K562 (cell line): Measurements from ENCODE around the gene INHBC. TPM values are rescaled to one million over a fixed set of nuclear protein-coding genes. Genes with fewer than 3 reads are reported as not detected.
A peak's percentile ranks its signal among the peaks of the same experiment; 100 is the strongest.

ENCODE experiments used
- ATAC-seq: fragments of 200-7000 bp; cut with Tn5 transposase; 3 replicates; pipeline ENCODE4 v1.9.1; 2020; ENCODE audit warnings: moderate library complexity
- BruUV-seq: library from RNA; stranded (reverse); fragments of 400-500 nt; replicated peaks from 2 replicates; lab custom pipeline; 2021; lab: Mats Ljungman, UMichigan
- CTCF ChIA-PET: fragments of 300-600 bp; formaldehyde crosslinking; extraction: SDS; loops from one replicate; lab custom pipeline; 2021; ENCODE audit warnings: low intra/inter-chr PET ratio; lab: Yijun Ruan, JAX
- POLR2A ChIA-PET: fragments of 300-600, 350-650 bp; sonication (Branson Sonifier 250); formaldehyde crosslinking; extraction: SDS; loops from one replicate; lab custom pipeline; 2021; ENCODE audit warnings: antibody characterized with exemption, inconsistent platforms; lab: Yijun Ruan, JAX
- DNase-seq, 4 experiments: peaks; one replicate each; pipeline versions ENCODE4 v3.0.0 to v3.0.0-alpha.2; 2011 to 2018; ENCODE audit warnings: low spot score in 3 of 4, mixed read lengths in 3 of 4; ENCODE audit errors: extremely low read depth in 1 of 4
- FAIRE-seq: peaks from 2 replicates; lab custom pipeline; 2011; peaks lifted over from hg19 to GRCh38; lab: Jason Lieb, UNC
- H2AFZ ChIP-seq: 2 replicates; pipeline ENCODE4 v1.6.0; 2011; ENCODE audit warnings: low read depth, low read length, control low read depth, inconsistent platforms
- H3K27ac ChIP-seq: fragments of 200-600 bp; 3 replicates; pipeline ENCODE4 v1.8.0; 2011; ENCODE audit warnings: low read depth, mild to moderate bottlenecking, control low read depth, inconsistent platforms, low read length, moderate library complexity, mixed read lengths; ENCODE audit errors: extremely low read depth
- H3K27me3 ChIP-seq, 2 experiments: fragments of 300-600 bp in 1 of 2; 2 replicates in 1 of 2; 3 replicates in 1 of 2; pipeline versions ENCODE4 v1.6.0 to v1.8.0; 2011; ENCODE audit warnings: inconsistent platforms in 2 of 2, low read length in 2 of 2, mild to moderate bottlenecking in 1 of 2, mixed read lengths in 1 of 2, moderate library complexity in 1 of 2; ENCODE audit not compliant: control insufficient read depth in 2 of 2, insufficient read depth in 2 of 2
- H3K36me3 ChIP-seq: fragments of 300-600 bp; 3 replicates; pipeline ENCODE4 v1.8.0; 2011; ENCODE audit warnings: mild to moderate bottlenecking, low read length, inconsistent platforms; ENCODE audit not compliant: control insufficient read depth, insufficient read depth
- H3K4me1 ChIP-seq, 2 experiments: fragments of 200-600 bp in 1 of 2; replicated peaks in 1 of 2; 2 replicates in 1 of 2; 3 replicates in 1 of 2; pipeline versions ENCODE4 v1.5.1 to v1.8.0; 2011; ENCODE audit warnings: inconsistent platforms in 2 of 2, low read length in 2 of 2, mild to moderate bottlenecking in 1 of 2, mixed read lengths in 1 of 2, moderate library complexity in 1 of 2; ENCODE audit not compliant: control insufficient read depth in 2 of 2, insufficient read depth in 2 of 2
- H3K4me2 ChIP-seq: 2 replicates; pipeline ENCODE4 v1.6.1; 2011; ENCODE audit warnings: low read length, control low read depth, inconsistent platforms, mixed read lengths; ENCODE audit not compliant: insufficient read depth
- H3K4me3 ChIP-seq: fragments of 200-600 bp; sonication (generic), shearing (Covaris generic); 2 replicates; pipeline ENCODE4 v1.5.1; 2016; ENCODE audit warnings: control low read depth, inconsistent platforms
- H3K79me2 ChIP-seq: fragments of 200-600 bp; 3 replicates; pipeline ENCODE4 v1.8.0; 2011; ENCODE audit warnings: low read length, inconsistent platforms; ENCODE audit not compliant: control insufficient read depth, insufficient read depth
- H3K9ac ChIP-seq, 2 experiments: 2 replicates each; pipeline versions ENCODE4 v1.6.0 to v1.6.1; 2011; ENCODE audit warnings: low read depth in 2 of 2, low read length in 2 of 2, control low read depth in 1 of 2, inconsistent platforms in 1 of 2, mild to moderate bottlenecking in 1 of 2, mixed read lengths in 1 of 2; ENCODE audit not compliant: insufficient read depth in 1 of 2
- H3K9me1 ChIP-seq: one replicate; pipeline ENCODE4 v1.6.0; 2011; ENCODE audit warnings: inconsistent platforms, mild to moderate bottlenecking, low read length, moderate library complexity; ENCODE audit not compliant: control insufficient read depth, insufficient read depth
- H3K9me3 ChIP-seq: replicated peaks from 2 replicates; pipeline ENCODE4 v1.5.1; 2011; ENCODE audit warnings: low read depth, low read length, inconsistent platforms; ENCODE audit not compliant: control insufficient read depth, insufficient read depth
- H4K20me1 ChIP-seq: replicated peaks from 2 replicates; pipeline ENCODE4 v1.6.1; 2011; ENCODE audit warnings: low read length, inconsistent platforms, mixed read lengths; ENCODE audit not compliant: control insufficient read depth, insufficient read depth
- ATF1 ChIP-seq, 2 experiments: fragments of 450-650 bp in 1 of 2; IDR thresholded peaks; 2 replicates each; pipeline ENCODE4 v1.6.1; 2016; ENCODE audit warnings: missing compliant biosample characterization in 1 of 2, missing genetic modification characterization in 1 of 2
- DMBX1 ChIP-seq: fragments of 250-450 bp; sonication (Bioruptor Pico); IDR thresholded peaks from 2 replicates; pipeline ENCODE4 v1.8.0; 2022; ENCODE audit warnings: inconsistent platforms, mild to moderate bottlenecking, moderate library complexity, borderline replicate concordance
- GABPA ChIP-seq: fragments of 200-800 bp; sonication (Bioruptor generic); conservative IDR thresholded peaks from 2 replicates; pipeline ENCODE4 v1.6.1; 2016; ENCODE audit warnings: low read depth, missing genetic modification characterization, missing compliant biosample characterization
- L3MBTL2 ChIP-seq: fragments of 450-650 bp; IDR thresholded peaks from 2 replicates; pipeline ENCODE4 v1.6.1; 2016; ENCODE audit warnings: mild to moderate bottlenecking, moderate library complexity
- MAFG ChIP-seq: fragments of 450-650 bp; conservative IDR thresholded peaks from 2 replicates; pipeline ENCODE4 v1.6.1; 2016; ENCODE audit warnings: missing genetic modification characterization, missing compliant biosample characterization
- MCM5 ChIP-seq: fragments of 450-650 bp; IDR thresholded peaks from 2 replicates; pipeline ENCODE4 v1.6.1; 2016; ENCODE audit warnings: low read depth
- NCOA2 ChIP-seq, 2 experiments: fragments of 450-650 bp; IDR thresholded peaks; 2 replicates each; pipeline ENCODE4 v1.6.1; 2018; ENCODE audit warnings: mild to moderate bottlenecking in 2 of 2, moderate library complexity in 1 of 2; ENCODE audit not compliant: partially characterized antibody in 2 of 2
- SNRNP70 ChIP-seq: fragments of 200-400 bp; formaldehyde crosslinking; optimal IDR thresholded peaks from 2 replicates; pipeline ENCODE3; 2017; ENCODE audit warnings: low read depth, low read length
- U2AF2 ChIP-seq: fragments of 200-400 bp; formaldehyde crosslinking; optimal IDR thresholded peaks from 2 replicates; pipeline ENCODE3; 2017; ENCODE audit warnings: low read depth, mild to moderate bottlenecking, low read length
- WHSC1 ChIP-seq: IDR thresholded peaks from one replicate; pipeline ENCODE4 v1.6.1; 2012; ENCODE audit warnings: low read length, control low read depth, inconsistent platforms
- YY1 ChIP-seq, 3 experiments: IDR thresholded peaks; 2 replicates each; pipeline ENCODE4 v1.6.1; 2011; ENCODE audit warnings: low read length in 2 of 3, mild to moderate bottlenecking in 2 of 3, moderate library complexity in 2 of 3, borderline replicate concordance in 1 of 3, control low read depth in 1 of 3, low read depth in 1 of 3; ENCODE audit not compliant: insufficient read depth in 3 of 3, insufficient replicate concordance in 2 of 3, control insufficient read depth in 1 of 3, insufficient read length in 1 of 3; ENCODE audit errors: extremely low read depth in 1 of 3
- ZNF175 ChIP-seq: fragments of 200-800 bp; sonication (Bioruptor generic); IDR thresholded peaks from 2 replicates; pipeline ENCODE4 v1.6.1; 2016; ENCODE audit warnings: low read depth, mild to moderate bottlenecking, missing genetic modification characterization, missing compliant biosample characterization
- ZNF24 ChIP-seq: fragments of 450-650 bp; IDR thresholded peaks from 2 replicates; pipeline ENCODE4 v1.6.1; 2016
- ZNF586 ChIP-seq: fragments of 450-650 bp; formaldehyde crosslinking; conservative IDR thresholded peaks from 2 replicates; pipeline ENCODE4 v1.4.0; 2020; ENCODE audit warnings: mild to moderate bottlenecking, moderate library complexity
- ZNF785 ChIP-seq: fragments of 250-450 bp; sonication (Bioruptor Pico); IDR thresholded peaks from 2 replicates; pipeline ENCODE4 v1.4.0; 2020; ENCODE audit warnings: mild to moderate bottlenecking
- WGBS: fragments of 100-300 bp; shearing (Covaris generic); methylation state at CpG from one replicate; pipeline ENCODE4 v1.1.6; 2016; ENCODE audit warnings: low coverage, mixed read lengths; ENCODE audit not compliant: insufficient coverage; ENCODE audit errors: missing lambda C conversion rate; 5-methylcytosine and 5-hydroxymethylcytosine counted together
- in situ Hi-C: fragments of 300-500 bp; cut with MboI; formaldehyde crosslinking; loops from 4 replicates; pipeline ENCODE4 v1.15.0; 2018; ENCODE audit warnings: inconsistent platforms, mixed read lengths
- intact Hi-C: fragments of 100-400 bp; cut with micrococcal nuclease; formaldehyde crosslinking; loops from 2 replicates; pipeline ENCODE4 v1.14.2; 2022
- polyA plus RNA-seq, 8 experiments: library from polyadenylated mRNA; depleted of rRNA in 4 of 8; stranded (reverse) in 5 of 8; unstranded in 3 of 8; fragments of >200 nt; fragmentation: Nextera tagmentation in 2 of 8; fragmentation: Illumina TruSeq in 1 of 8; extraction: Ambion mirVana in 2 of 8; extraction: Trizol in 1 of 8; gene quantifications; 2 replicates each; pipeline versions ENCODE4 v1.2.1 to v1.2.3, GENCODE V29; 2011 to 2014; ENCODE audit warnings: inconsistent platforms in 1 of 8, missing spikeins in 1 of 8
- total RNA-seq, 7 experiments: library from RNA; depleted of rRNA in 6 of 7; stranded (reverse); fragments of >200 nt in 6 of 7; fragmentation: Illumina TruSeq in 2 of 7; extraction: Trizol in 2 of 7; gene quantifications; 2 replicates each; pipeline versions ENCODE4 v1.2.1 to v1.2.3, GENCODE V29; 2011 to 2021; ENCODE audit warnings: low replicate concordance in 1 of 7
- TF ChIP-seq, protein P1 (sequence below): sonication (generic); formaldehyde crosslinking; IDR thresholded peaks from 2 replicates; pipeline ENCODE4 v1.8.1; 2023; ENCODE audit warnings: missing genetic modification reagents, mild to moderate bottlenecking, borderline replicate concordance
- TF ChIP-seq, protein P2 (sequence below): fragments of 450-650 bp; IDR thresholded peaks from 2 replicates; pipeline ENCODE4 v1.6.1; 2016; ENCODE audit warnings: missing biosample characterization, missing genetic modification characterization

INHBC gene
- total and polyA plus RNA-seq, 9 of the 15 experiments (the other 6 are each of a cell fraction or from before 2014, with no cell fraction given), result 0.07 to 0.24 (median 0.15) TPM; not detected in 4

DNA sequence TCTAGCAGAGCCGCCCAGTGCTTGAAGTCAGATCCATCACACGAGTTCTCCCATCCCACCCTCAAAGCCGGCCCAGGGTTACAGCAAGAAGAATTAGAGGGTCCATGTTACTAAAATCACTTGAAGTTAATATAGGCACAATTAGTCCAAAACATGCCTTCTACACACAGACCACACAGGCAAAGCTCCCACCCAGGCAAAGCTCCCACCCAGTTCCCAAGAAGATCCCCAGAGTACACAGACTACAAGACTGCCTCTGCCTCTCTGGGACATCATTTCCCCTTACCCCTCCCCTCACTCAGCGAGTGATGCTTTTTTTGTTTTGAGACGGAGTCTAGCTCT lies 28.3 kb downstream of the INHBC start:
- ATAC-seq (no peak), FAIRE-seq (no peak), DNase-seq (no peak)
- no TSS peak for BruUV-seq
- peak overlapping the region; percentile 93 for H2AFZ ChIP-seq
- POLR2A ChIA-PET, result interaction anchor here (0.6 to 1.6 kb wide), 5 partner anchors 9 to 530 kb away, joined by 3 to 4 read pairs (median 3); no protein-coding TSS in a partner anchor
- no peaks in the 10 kb centered on the region for H3K9me3 ChIP-seq
- peaks cover 21 to 39% of the 10 kb centered on the region in 2 experiments; a peak in 4 of 5 replicates for H3K4me1 ChIP-seq
- H3K4me3 ChIP-seq, result no peak overlapping the region; the same call in 1 of the 2 replicates
- H3K79me2 ChIP-seq, result 0 out of 3 replicates have a peak, but pooled peaks cover 2% of the 10 kb centered on the region
- H3K4me2 ChIP-seq, result peak overlapping the region; percentile 75
- intact Hi-C loops (loop anchor here (2.0 kb wide), 1 partner anchor 274 kb away; no protein-coding TSS in a partner anchor), in situ Hi-C loops (no loop called here)
- no peaks in the 10 kb centered on the region for H4K20me1 ChIP-seq
- CTCF ChIA-PET, result interaction anchor here (0.8 to 1.6 kb wide), 3 partner anchors 155 to 250 kb away, joined by 7 to 14 read pairs (median 10); no protein-coding TSS in a partner anchor
- no peak overlapping the region for H3K27ac ChIP-seq
- TF ChIP-seq GABPA (tag), result no peak
- TF ChIP-seq, protein P1, sequence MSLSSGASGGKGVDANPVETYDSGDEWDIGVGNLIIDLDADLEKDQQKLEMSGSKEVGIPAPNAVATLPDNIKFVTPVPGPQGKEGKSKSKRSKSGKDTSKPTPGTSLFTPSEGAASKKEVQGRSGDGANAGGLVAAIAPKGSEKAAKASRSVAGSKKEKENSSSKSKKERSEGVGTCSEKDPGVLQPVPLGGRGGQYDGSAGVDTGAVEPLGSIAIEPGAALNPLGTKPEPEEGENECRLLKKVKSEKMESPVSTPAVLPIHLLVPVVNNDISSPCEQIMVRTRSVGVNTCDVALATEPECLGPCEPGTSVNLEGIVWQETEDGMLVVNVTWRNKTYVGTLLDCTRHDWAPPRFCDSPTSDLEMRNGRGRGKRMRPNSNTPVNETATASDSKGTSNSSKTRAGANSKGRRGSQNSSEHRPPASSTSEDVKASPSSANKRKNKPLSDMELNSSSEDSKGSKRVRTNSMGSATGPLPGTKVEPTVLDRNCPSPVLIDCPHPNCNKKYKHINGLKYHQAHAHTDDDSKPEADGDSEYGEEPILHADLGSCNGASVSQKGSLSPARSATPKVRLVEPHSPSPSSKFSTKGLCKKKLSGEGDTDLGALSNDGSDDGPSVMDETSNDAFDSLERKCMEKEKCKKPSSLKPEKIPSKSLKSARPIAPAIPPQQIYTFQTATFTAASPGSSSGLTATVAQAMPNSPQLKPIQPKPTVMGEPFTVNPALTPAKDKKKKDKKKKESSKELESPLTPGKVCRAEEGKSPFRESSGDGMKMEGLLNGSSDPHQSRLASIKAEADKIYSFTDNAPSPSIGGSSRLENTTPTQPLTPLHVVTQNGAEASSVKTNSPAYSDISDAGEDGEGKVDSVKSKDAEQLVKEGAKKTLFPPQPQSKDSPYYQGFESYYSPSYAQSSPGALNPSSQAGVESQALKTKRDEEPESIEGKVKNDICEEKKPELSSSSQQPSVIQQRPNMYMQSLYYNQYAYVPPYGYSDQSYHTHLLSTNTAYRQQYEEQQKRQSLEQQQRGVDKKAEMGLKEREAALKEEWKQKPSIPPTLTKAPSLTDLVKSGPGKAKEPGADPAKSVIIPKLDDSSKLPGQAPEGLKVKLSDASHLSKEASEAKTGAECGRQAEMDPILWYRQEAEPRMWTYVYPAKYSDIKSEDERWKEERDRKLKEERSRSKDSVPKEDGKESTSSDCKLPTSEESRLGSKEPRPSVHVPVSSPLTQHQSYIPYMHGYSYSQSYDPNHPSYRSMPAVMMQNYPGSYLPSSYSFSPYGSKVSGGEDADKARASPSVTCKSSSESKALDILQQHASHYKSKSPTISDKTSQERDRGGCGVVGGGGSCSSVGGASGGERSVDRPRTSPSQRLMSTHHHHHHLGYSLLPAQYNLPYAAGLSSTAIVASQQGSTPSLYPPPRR (CRISPR knock-in tag), result no peak; the same call in 1 of the 2 replicates
- no peak for TF ChIP-seq WHSC1
- no peak for TF ChIP-seq SNRNP70
- TF ChIP-seq YY1 (IDR thresholded peaks at IDR 0.05; ENCODE audit: borderline replicate concordance in 1 of 3, control insufficient read depth in 1 of 3, extremely low read depth in 1 of 3, insufficient read depth in 3 of 3, insufficient read length in 1 of 3, insufficient replicate concordance in 2 of 3, low read depth in 1 of 3, low read length in 2 of 3), result no peak
- no peak for TF ChIP-seq NCOA2 (IDR thresholded peaks at IDR 0.05; ENCODE audit: partially characterized antibody in 2 of 2)
- no peak for TF ChIP-seq MCM5
- no peak for TF ChIP-seq U2AF2
- 0 out of 2 replicates have a peak, but pooled peaks have one; percentile 36 for TF ChIP-seq ZNF175 (CRISPR knock-in tag)
- TF ChIP-seq ZNF785, result no peak
- TF ChIP-seq MAFG (tag), result 0 out of 2 replicates have a peak, but pooled peaks have one; percentile 5
- TF ChIP-seq ZNF586 (CRISPR knock-in tag), result no peak
- TF ChIP-seq, protein P2, sequence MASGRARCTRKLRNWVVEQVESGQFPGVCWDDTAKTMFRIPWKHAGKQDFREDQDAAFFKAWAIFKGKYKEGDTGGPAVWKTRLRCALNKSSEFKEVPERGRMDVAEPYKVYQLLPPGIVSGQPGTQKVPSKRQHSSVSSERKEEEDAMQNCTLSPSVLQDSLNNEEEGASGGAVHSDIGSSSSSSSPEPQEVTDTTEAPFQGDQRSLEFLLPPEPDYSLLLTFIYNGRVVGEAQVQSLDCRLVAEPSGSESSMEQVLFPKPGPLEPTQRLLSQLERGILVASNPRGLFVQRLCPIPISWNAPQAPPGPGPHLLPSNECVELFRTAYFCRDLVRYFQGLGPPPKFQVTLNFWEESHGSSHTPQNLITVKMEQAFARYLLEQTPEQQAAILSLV (tag), result no peak
- no peak for TF ChIP-seq ZNF24
- 0 out of 2 replicates have a peak, but pooled peaks have one; percentile 0 for TF ChIP-seq L3MBTL2
- no peak for TF ChIP-seq DMBX1
- no peak for TF ChIP-seq ATF1 (CRISPR knock-in tag; IDR thresholded peaks at IDR 0.05)
- TF ChIP-seq ATF1 (tag; IDR thresholded peaks at IDR 0.05), result no peak
- H3K9ac ChIP-seq, result no peak overlapping the region
- WGBS, result 14% methylated on average over 5 of the region's 5 CpGs
- H3K27me3 ChIP-seq, result peaks cover 8 to 24% of the 10 kb centered on the region in 2 experiments; a peak in 3 of 5 replicates
- no peaks in the 10 kb centered on the region for H3K9me1 ChIP-seq
- no peaks in the 10 kb centered on the region for H3K36me3 ChIP-seq
